HUES64 (cell line): ENCODE measurements around the gene PHF21B.
A peak's percentile ranks its signal among the peaks of the same experiment; 100 is the strongest.

ENCODE experiments used
- H3K27ac ChIP-seq: 2 replicates; pipeline ENCODE4 v1.7.0; 2013; ENCODE audit warnings: low read depth, low read length, inconsistent platforms
- H3K27me3 ChIP-seq: 2 replicates; pipeline ENCODE4 v1.6.1; 2013; ENCODE audit warnings: mild to moderate bottlenecking, low read length; ENCODE audit not compliant: insufficient read depth
- H3K36me3 ChIP-seq: 2 replicates; pipeline ENCODE4 v1.6.1; 2013; ENCODE audit warnings: mild to moderate bottlenecking, low read length; ENCODE audit not compliant: insufficient read depth
- H3K4me1 ChIP-seq: 2 replicates; pipeline ENCODE4 v1.6.1; 2013; ENCODE audit warnings: mild to moderate bottlenecking, low read length, moderate library complexity; ENCODE audit not compliant: insufficient read depth
- H3K4me3 ChIP-seq: 2 replicates; pipeline ENCODE4 v1.5.1; 2013; ENCODE audit warnings: mild to moderate bottlenecking, low read length, moderate library complexity
- H3K9ac ChIP-seq: 2 replicates; pipeline ENCODE4 v1.6.1; 2013; ENCODE audit warnings: mild to moderate bottlenecking, low read depth, low read length
- H3K9me3 ChIP-seq: 2 replicates; pipeline ENCODE4 v1.6.1; 2013; ENCODE audit warnings: low read depth, low read length; ENCODE audit not compliant: insufficient read depth
- WGBS: fragments of 150-250, 120-280 bp; methylation state at CpG from one replicate; pipeline ENCODE4 v1.1.7; 2013; ENCODE audit warnings: missing lambda C conversion rate; 5-methylcytosine and 5-hydroxymethylcytosine counted together

PHF21B gene

GRCh38 chr22:45042263-45042662, 32.5 kb upstream of the PHF21B start:
- Histone ChIP-seq H3K9ac (no peak overlapping the region), H3K36me3 (no peaks in the 10 kb centered on the region), H3K4me3 (no peak overlapping the region), H3K4me1 (no peaks in the 10 kb centered on the region), H3K27ac (no peak overlapping the region), H3K9me3 (no peaks in the 10 kb centered on the region; the same call in 1 of the 2 replicates), H3K27me3 (no peaks in the 10 kb centered on the region)
- 91% methylated on average over 8 of the region's 8 CpGs for WGBS

- Histone ChIP-seq H3K27ac (no peak overlapping the region), H3K4me1 (no peaks in the 10 kb centered on the region), H3K36me3 (no peaks in the 10 kb centered on the region), H3K9ac (no peak overlapping the region), H3K4me3 (no peak overlapping the region), H3K9me3 (no peaks in the 10 kb centered on the region; the same call in 1 of the 2 replicates), H3K27me3 (no peaks in the 10 kb centered on the region; the same call in 1 of the 2 replicates)
- 88% methylated on average over 7 of the region's 8 CpGs for WGBS
These were observed 29.3 kb upstream of the PHF21B start for GRCh38 chr22:45039133-45039532.

GRCh38 chr22:45036154-45036553, 26.3 kb upstream of the PHF21B start:
- Histone ChIP-seq H3K9me3 (peaks cover 7% of the 10 kb centered on the region; the same call in 1 of the 2 replicates), H3K4me3 (no peak overlapping the region), H3K4me1 (no peaks in the 10 kb centered on the region), H3K9ac (no peak overlapping the region), H3K27ac (no peak overlapping the region), H3K27me3 (no peaks in the 10 kb centered on the region; the same call in 1 of the 2 replicates), H3K36me3 (no peaks in the 10 kb centered on the region)
- WGBS, result 94% methylated on average over 15 of the region's 15 CpGs

GRCh38 chr22:45034821-45035220, 25.0 kb upstream of the PHF21B start:
- 98% methylated on average over 8 of the region's 8 CpGs for WGBS
- Histone ChIP-seq H3K36me3 (no peaks in the 10 kb centered on the region), H3K9ac (no peak overlapping the region), H3K4me1 (no peaks in the 10 kb centered on the region), H3K4me3 (no peak overlapping the region), H3K27me3 (no peaks in the 10 kb centered on the region; the same call in 1 of the 2 replicates), H3K27ac (no peak overlapping the region), H3K9me3 (peaks cover 7% of the 10 kb centered on the region; the same call in 1 of the 2 replicates)

GRCh38 chr22:45034156-45034555, 24.4 kb upstream of the PHF21B start:
- H3K9ac ChIP-seq, result no peak overlapping the region
- no peaks in the 10 kb centered on the region for H3K4me1 ChIP-seq
- no peaks in the 10 kb centered on the region; the same call in 1 of the 2 replicates for H3K27me3 ChIP-seq
- no peaks in the 10 kb centered on the region for H3K36me3 ChIP-seq
- no peak overlapping the region for H3K27ac ChIP-seq
- H3K4me3 ChIP-seq, result no peak overlapping the region
- WGBS, result 97% methylated on average over 10 of the region's 10 CpGs
- peaks cover 7% of the 10 kb centered on the region; the same call in 1 of the 2 replicates for H3K9me3 ChIP-seq

- 81% methylated on average over 2 of the region's 2 CpGs for WGBS
- Histone ChIP-seq H3K36me3 (no peaks in the 10 kb centered on the region), H3K4me1 (no peaks in the 10 kb centered on the region), H3K9me3 (peaks cover 7% of the 10 kb centered on the region; the same call in 1 of the 2 replicates), H3K4me3 (no peak overlapping the region), H3K27ac (peak overlapping the region; percentile 94; the same call in 1 of the 2 replicates), H3K27me3 (no peaks in the 10 kb centered on the region; the same call in 1 of the 2 replicates), H3K9ac (no peak overlapping the region)
These were observed 23.3 kb upstream of the PHF21B start for GRCh38 chr22:45033136-45033535.

- no peaks in the 10 kb centered on the region for H3K4me1 ChIP-seq
- H3K36me3 ChIP-seq, result no peaks in the 10 kb centered on the region
- 83% methylated on average over 1 of the region's 1 CpG for WGBS
- H3K9me3 ChIP-seq, result peaks cover 7% of the 10 kb centered on the region; the same call in 1 of the 2 replicates
- peak overlapping the region; percentile 94; the same call in 1 of the 2 replicates for H3K27ac ChIP-seq
- no peak overlapping the region for H3K4me3 ChIP-seq
- H3K9ac ChIP-seq, result no peak overlapping the region
- no peaks in the 10 kb centered on the region; the same call in 1 of the 2 replicates for H3K27me3 ChIP-seq
These were observed 22.0 kb upstream of the PHF21B start for GRCh38 chr22:45031629-45032403.

- no peak overlapping the region for H3K4me3 ChIP-seq
- peaks cover 7% of the 10 kb centered on the region; the same call in 1 of the 2 replicates for H3K9me3 ChIP-seq
- no peaks in the 10 kb centered on the region for H3K4me1 ChIP-seq
- no peak overlapping the region for H3K9ac ChIP-seq
- no peak overlapping the region for H3K27ac ChIP-seq
- 90% methylated on average over 6 of the region's 6 CpGs for WGBS
- H3K27me3 ChIP-seq, result no peaks in the 10 kb centered on the region
- H3K36me3 ChIP-seq, result no peaks in the 10 kb centered on the region
These were observed 19.7 kb upstream of the PHF21B start for GRCh38 chr22:45029501-45029900.

GRCh38 chr22:45026511-45026910, 16.7 kb upstream of the PHF21B start:
- no peaks in the 10 kb centered on the region for H3K27me3 ChIP-seq
- H3K9me3 ChIP-seq, result no peaks in the 10 kb centered on the region; the same call in 1 of the 2 replicates
- no peak overlapping the region for H3K27ac ChIP-seq
- no peak overlapping the region for H3K9ac ChIP-seq
- peaks cover 11% of the 10 kb centered on the region; the same call in 1 of the 2 replicates for H3K4me1 ChIP-seq
- WGBS, result 93% methylated on average over 6 of the region's 6 CpGs
- no peak overlapping the region for H3K4me3 ChIP-seq
- no peaks in the 10 kb centered on the region for H3K36me3 ChIP-seq

GRCh38 chr22:45023431-45023830, 13.6 kb upstream of the PHF21B start:
- Histone ChIP-seq H3K27ac (peak overlapping the region; percentile 45; the same call in 1 of the 2 replicates), H3K27me3 (no peaks in the 10 kb centered on the region), H3K4me3 (no peak overlapping the region), H3K9ac (no peak overlapping the region), H3K4me1 (peaks cover 11% of the 10 kb centered on the region; the same call in 1 of the 2 replicates), H3K9me3 (no peaks in the 10 kb centered on the region), H3K36me3 (no peaks in the 10 kb centered on the region)
- WGBS, result 32% methylated on average over 9 of the region's 9 CpGs

- Histone ChIP-seq H3K9ac (no peak overlapping the region), H3K36me3 (no peaks in the 10 kb centered on the region), H3K9me3 (no peaks in the 10 kb centered on the region), H3K4me3 (no peak overlapping the region), H3K27ac (no peak overlapping the region), H3K27me3 (no peaks in the 10 kb centered on the region), H3K4me1 (peaks cover 11% of the 10 kb centered on the region; the same call in 1 of the 2 replicates)
- WGBS, result 81% methylated on average over 15 of the region's 16 CpGs
These were observed 10.3 kb upstream of the PHF21B start for GRCh38 chr22:45019861-45020655.
